HG03342 (cell line): ENCODE measurements around the gene AKNAD1.
A peak's percentile ranks its signal among the peaks of the same experiment; 100 is the strongest.
"Not testable (repeated sequence)": the region's sequence is repeated elsewhere in the genome, so short reads cannot be mapped to it uniquely, and the experiment has no call there.

ENCODE experiments used
- ATAC-seq: cut with Tn5 transposase; IDR thresholded peaks from one replicate; pipeline ENCODE4 v1.9.1; 2021; ENCODE audit warnings: mild to moderate bottlenecking, moderate library complexity; ENCODE audit not compliant: unreplicated experiment

The AKNAD1 gene

GRCh38 chr1:108856994-108857393, at the start of gene AKNAD1:
AKNAD1 (minus strand) TSS chr1:108857094; CDS start chr1:108852664, 4,430 bp downstream.
- no peak for ATAC-seq

GRCh38 chr1:108901106-108901505, 44.2 kb upstream of the AKNAD1 start:
- ATAC-seq = no peak

GRCh38 chr1:108897865-108898720, 41.2 kb upstream of the AKNAD1 start:
- ATAC-seq = peak; percentile 75

- ATAC-seq = no peak
Measured at GRCh38 chr1:108896146-108897145, 39.6 kb upstream of the AKNAD1 start.

- no peak for ATAC-seq
Measured at GRCh38 chr1:108893141-108893530, 36.2 kb upstream of the AKNAD1 start.

- no peak for ATAC-seq
Measured at GRCh38 chr1:108892356-108893140, 35.7 kb upstream of the AKNAD1 start.

- no peak for ATAC-seq
Measured at GRCh38 chr1:108889706-108890384, 33.0 kb upstream of the AKNAD1 start.

GRCh38 chr1:108889006-108889645, 32.2 kb upstream of the AKNAD1 start:
- ATAC-seq = not testable (repeated sequence)

- ATAC-seq = no peak
Measured at GRCh38 chr1:108886292-108886691, 29.4 kb upstream of the AKNAD1 start.

GRCh38 chr1:108884968-108885367, 28.1 kb upstream of the AKNAD1 start:
- ATAC-seq = no peak

- no peak for ATAC-seq
Measured at GRCh38 chr1:108882837-108883236, 25.9 kb upstream of the AKNAD1 start.

- no peak for ATAC-seq
Measured at GRCh38 chr1:108881369-108881768, 24.5 kb upstream of the AKNAD1 start.

- ATAC-seq = no peak
Measured at GRCh38 chr1:108880850-108881249, 24.0 kb upstream of the AKNAD1 start.

- no peak for ATAC-seq
Measured at GRCh38 chr1:108878678-108879077, 21.8 kb upstream of the AKNAD1 start.

- no peak for ATAC-seq
Measured at GRCh38 chr1:108878160-108878469, 21.2 kb upstream of the AKNAD1 start.

- no peak for ATAC-seq
Measured at GRCh38 chr1:108877348-108878159, 20.7 kb upstream of the AKNAD1 start.

GRCh38 chr1:108871050-108871724, 14.3 kb upstream of the AKNAD1 start:
- ATAC-seq = no peak

GRCh38 chr1:108865316-108865910, 8.5 kb upstream of the AKNAD1 start:
- ATAC-seq = no peak
